ENCODE data around the gene CLOCK.
"Not testable (repeated sequence)": the region's sequence is repeated elsewhere in the genome, so short reads cannot be mapped to it uniquely, and the experiment has no call there.

Gene CLOCK

GRCh38 chr4:55560096-55560495, 13.4 kb upstream of the CLOCK start:
- no peaks in the 10 kb centered on the region for H3K79me2 ChIP-seq (ENCODE audit: insufficient read depth, low read length)
- TF ChIP-seq CTCF (IDR thresholded peaks at IDR 0.05; ENCODE audit: insufficient read depth, low read length, poor library complexity, severe bottlenecking) (no peak), EZH2phosphoT487 (conservative IDR thresholded peaks at IDR 0.05; ENCODE audit: low read length) (no peak)
- no peaks in the 10 kb centered on the region for H3K9me3 ChIP-seq (ENCODE audit: insufficient read depth, low read length)
- no peaks in the 10 kb centered on the region for H4K20me1 ChIP-seq (ENCODE audit: low read depth, low read length)
- no peak overlapping the region for H3K9ac ChIP-seq (ENCODE audit: low read length)
- no peaks in the 10 kb centered on the region for H3F3A ChIP-seq (ENCODE audit: insufficient read depth)
- no peaks in the 10 kb centered on the region for H3K27me3 ChIP-seq (ENCODE audit: low read length)
- no peaks in the 10 kb centered on the region for H3K36me3 ChIP-seq (ENCODE audit: low read length)
- no peak overlapping the region for H3K4me3 ChIP-seq (ENCODE audit: insufficient read depth, low read length, poor library complexity, severe bottlenecking)
- H3K9me2 ChIP-seq (replicated peaks; ENCODE audit: insufficient read depth, low read length) = no peaks in the 10 kb centered on the region
- H3K27ac ChIP-seq (ENCODE audit: low read depth, low read length) = no peak overlapping the region
- H3K4me2 ChIP-seq (ENCODE audit: low read depth, low read length, poor library complexity, severe bottlenecking) = no peak overlapping the region
- no peak overlapping the region for H2AFZ ChIP-seq (ENCODE audit: low read depth, low read length, severe bottlenecking)

- no peaks in the 10 kb centered on the region for H3K9me3 ChIP-seq (ENCODE audit: insufficient read depth, low read length)
- H3K9me2 ChIP-seq (replicated peaks; ENCODE audit: insufficient read depth, low read length) = no peaks in the 10 kb centered on the region
- no peaks in the 10 kb centered on the region for H4K20me1 ChIP-seq (ENCODE audit: low read depth, low read length)
- no peak overlapping the region for H3K27ac ChIP-seq (ENCODE audit: low read depth, low read length)
- H3K9ac ChIP-seq (ENCODE audit: low read length) = no peak overlapping the region
- H3K4me2 ChIP-seq (ENCODE audit: low read depth, low read length, poor library complexity, severe bottlenecking) = no peak overlapping the region
- no peak overlapping the region for H2AFZ ChIP-seq (ENCODE audit: low read depth, low read length, severe bottlenecking)
- H3K27me3 ChIP-seq (ENCODE audit: low read length) = no peaks in the 10 kb centered on the region
- no peaks in the 10 kb centered on the region for H3K36me3 ChIP-seq (ENCODE audit: low read length)
- H3F3A ChIP-seq (ENCODE audit: insufficient read depth) = no peaks in the 10 kb centered on the region
- H3K4me3 ChIP-seq (ENCODE audit: insufficient read depth, low read length, poor library complexity, severe bottlenecking) = no peak overlapping the region
- TF ChIP-seq CTCF (IDR thresholded peaks at IDR 0.05; ENCODE audit: insufficient read depth, low read length, poor library complexity, severe bottlenecking) (no peak), EZH2phosphoT487 (conservative IDR thresholded peaks at IDR 0.05; ENCODE audit: low read length) (no peak)
- no peaks in the 10 kb centered on the region for H3K79me2 ChIP-seq (ENCODE audit: insufficient read depth, low read length)
Observed at GRCh38 chr4:55554453-55555030, 7.8 kb upstream of the CLOCK start.

GRCh38 chr4:55553441-55554201, 6.9 kb upstream of the CLOCK start:
- TF ChIP-seq CTCF (IDR thresholded peaks at IDR 0.05; ENCODE audit: insufficient read depth, low read length, poor library complexity, severe bottlenecking) (no peak), EZH2phosphoT487 (conservative IDR thresholded peaks at IDR 0.05; ENCODE audit: low read length) (no peak)
- Histone ChIP-seq H2AFZ (ENCODE audit: low read depth, low read length, severe bottlenecking) (no peak overlapping the region), H3K79me2 (ENCODE audit: insufficient read depth, low read length) (no peaks in the 10 kb centered on the region), H3K9ac (ENCODE audit: low read length) (no peak overlapping the region), H4K20me1 (ENCODE audit: low read depth, low read length) (no peaks in the 10 kb centered on the region), H3K36me3 (ENCODE audit: low read length) (no peaks in the 10 kb centered on the region), H3K9me3 (ENCODE audit: insufficient read depth, low read length) (no peaks in the 10 kb centered on the region), H3K27ac (ENCODE audit: low read depth, low read length) (no peak overlapping the region), H3K4me2 (ENCODE audit: low read depth, low read length, poor library complexity, severe bottlenecking) (no peak overlapping the region), H3F3A (ENCODE audit: insufficient read depth) (no peaks in the 10 kb centered on the region), H3K4me3 (ENCODE audit: insufficient read depth, low read length, poor library complexity, severe bottlenecking) (no peak overlapping the region), H3K9me2 (replicated peaks; ENCODE audit: insufficient read depth, low read length) (no peaks in the 10 kb centered on the region), H3K27me3 (ENCODE audit: low read length) (no peaks in the 10 kb centered on the region)

- not testable (repeated sequence) for H3K27me3 ChIP-seq (ENCODE audit: low read length); H4K20me1 ChIP-seq (ENCODE audit: low read depth, low read length); H2AFZ ChIP-seq (ENCODE audit: low read depth, low read length, severe bottlenecking); H3K9me3 ChIP-seq (ENCODE audit: insufficient read depth, low read length); H3K79me2 ChIP-seq (ENCODE audit: insufficient read depth, low read length); H3K4me3 ChIP-seq (ENCODE audit: insufficient read depth, low read length, poor library complexity, severe bottlenecking); H3K36me3 ChIP-seq (ENCODE audit: low read length); H3F3A ChIP-seq (ENCODE audit: insufficient read depth); H3K9ac ChIP-seq (ENCODE audit: low read length); H3K27ac ChIP-seq (ENCODE audit: low read depth, low read length); H3K9me2 ChIP-seq (replicated peaks; ENCODE audit: insufficient read depth, low read length); H3K4me2 ChIP-seq (ENCODE audit: low read depth, low read length, poor library complexity, severe bottlenecking)
Observed at GRCh38 chr4:55551964-55552363, 5.3 kb upstream of the CLOCK start.
